Brain pericyte (primary cell): Measurements from ENCODE around the gene RNF169.
"Not testable (repeated sequence)": the region's sequence is repeated elsewhere in the genome, so short reads cannot be mapped to it uniquely, and the experiment has no call there.

Source experiments
- DNase-seq: peaks from one replicate; pipeline ENCODE4 v3.0.0-alpha.2; 2012; ENCODE audit warnings: low read depth, low spot score

The RNF169 gene

DNA sequence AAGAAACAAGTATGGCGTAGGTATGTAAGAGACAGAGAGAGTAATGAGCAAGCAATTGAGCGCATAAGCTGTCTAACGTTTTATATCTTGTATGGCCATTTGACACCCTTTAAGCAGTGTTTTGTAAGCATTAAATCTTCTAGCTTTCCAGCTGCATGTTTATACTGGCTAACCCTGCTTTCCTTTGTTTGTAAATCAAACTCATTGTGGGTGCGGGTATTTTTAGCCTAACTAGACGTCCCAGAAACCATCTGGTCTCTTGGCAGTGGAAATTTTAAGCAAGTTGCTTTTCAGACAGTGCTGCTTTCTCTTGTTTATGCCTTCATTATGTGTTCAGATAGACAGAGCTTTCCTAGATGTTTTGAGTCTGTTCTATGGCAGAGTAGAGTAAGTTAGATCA, 73.5 kb downstream of the RNF169 start:
- peak; percentile 40 for DNase-seq

DNA sequence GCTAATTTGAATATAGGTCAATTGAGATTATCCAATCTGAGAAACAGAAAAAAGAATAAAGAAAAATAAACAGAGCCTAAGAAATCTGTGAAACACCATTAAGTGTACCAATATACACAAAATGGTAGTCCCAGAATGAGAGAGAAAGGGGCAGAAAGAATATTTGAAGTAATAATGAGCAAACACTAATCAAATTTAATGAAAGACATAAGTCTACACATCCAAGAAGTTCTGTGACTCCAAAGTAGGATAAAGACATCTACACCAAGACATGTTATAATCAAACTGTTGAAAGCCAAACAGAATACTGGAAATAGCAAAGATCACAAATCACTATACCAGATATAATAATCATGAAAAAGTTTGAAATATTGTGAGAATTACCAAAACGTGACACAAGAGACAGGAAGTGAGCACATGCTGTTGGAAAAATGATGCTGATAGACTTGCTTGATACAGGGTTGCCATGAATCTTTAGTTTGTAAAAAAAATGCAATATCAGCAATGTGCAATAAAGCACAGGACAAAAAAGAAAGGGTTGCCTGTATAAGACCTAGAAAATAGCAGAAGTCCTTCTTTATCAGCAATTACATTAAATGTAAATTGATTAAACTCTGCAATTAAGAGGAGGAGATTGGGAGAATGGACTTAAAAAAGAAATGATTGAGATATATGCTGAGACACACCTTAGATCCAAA, 75.8 kb downstream of the RNF169 start:
- DNase-seq = no peak

DNA sequence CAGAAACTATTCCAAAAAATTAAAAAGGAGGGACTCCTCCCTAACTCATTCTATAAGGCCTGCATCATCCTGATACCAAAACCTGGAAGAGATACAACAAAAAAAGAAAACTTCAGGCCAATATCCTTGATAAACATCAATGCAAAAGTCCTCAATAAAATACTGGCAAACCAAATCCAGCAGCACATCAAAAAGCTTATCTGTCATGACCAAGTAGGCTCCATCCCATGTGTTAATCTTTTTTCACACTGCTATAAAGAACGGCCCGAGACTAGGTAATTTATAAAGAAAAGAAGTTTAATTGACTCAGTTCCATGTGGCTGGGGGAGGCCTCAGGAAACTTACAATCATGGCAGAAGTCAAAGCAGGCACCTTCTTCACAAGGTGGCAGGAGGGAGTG, 76.9 kb downstream of the RNF169 start:
- not testable (repeated sequence) for DNase-seq

DNA sequence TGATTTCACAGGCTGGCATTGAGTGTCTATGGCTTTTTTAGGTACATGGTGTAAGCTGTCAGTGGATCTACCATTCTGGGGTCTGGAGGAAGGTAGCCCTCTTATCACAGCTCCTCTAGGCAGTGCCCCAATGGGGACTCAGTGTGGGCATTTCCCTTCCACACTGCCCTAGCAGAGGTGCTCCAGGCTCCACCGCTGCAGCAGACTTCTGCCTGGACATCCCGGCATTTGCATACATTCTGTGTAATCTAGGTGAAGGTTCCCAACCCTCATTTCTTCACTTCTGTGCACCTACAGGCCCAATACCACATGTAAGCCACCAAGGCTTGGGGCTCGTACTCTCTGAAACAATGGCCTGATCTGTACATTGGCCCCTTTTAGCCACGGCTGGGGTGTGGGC, 78.3 kb downstream of the RNF169 start:
- no peak for DNase-seq

DNA sequence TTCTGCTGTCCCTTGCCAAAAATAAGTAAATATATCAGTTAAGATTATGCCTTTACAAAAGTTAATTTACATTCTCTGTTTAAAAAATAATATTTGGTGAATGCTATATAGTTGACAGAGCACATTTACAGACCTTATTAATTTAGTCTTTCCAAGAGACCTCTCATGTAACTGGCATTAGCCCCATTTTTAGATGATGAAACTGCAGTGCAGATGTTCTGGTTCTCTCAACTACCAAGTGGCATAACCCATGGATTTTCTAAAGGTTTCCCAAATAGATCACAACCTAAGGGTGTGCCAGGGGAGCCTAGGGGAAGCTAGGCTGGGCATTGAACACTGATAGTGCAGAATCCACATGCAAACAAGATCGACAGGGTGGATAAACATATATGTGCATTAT, 88.5 kb downstream of the RNF169 start:
- DNase-seq = no peak

DNA sequence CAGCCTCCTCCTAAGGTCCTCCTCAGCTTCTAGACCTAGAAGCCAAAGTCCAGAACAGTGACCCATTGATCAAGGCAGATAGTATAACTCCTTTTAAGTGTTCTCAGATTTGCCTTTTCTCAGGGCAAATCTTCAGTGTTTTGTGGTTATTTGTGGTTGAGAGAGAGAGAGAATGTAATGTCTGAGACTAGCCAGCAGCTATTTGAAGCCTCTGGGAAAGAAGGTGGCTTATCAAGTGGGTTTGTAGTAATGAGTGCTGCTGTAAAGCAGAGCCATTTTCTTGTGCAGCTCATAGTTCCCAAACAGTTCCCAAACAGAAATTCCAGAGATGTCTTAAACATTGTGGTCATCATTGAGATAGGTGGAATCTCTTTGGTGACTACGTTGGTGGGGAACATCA, 89.5 kb downstream of the RNF169 start:
- no peak for DNase-seq

DNA sequence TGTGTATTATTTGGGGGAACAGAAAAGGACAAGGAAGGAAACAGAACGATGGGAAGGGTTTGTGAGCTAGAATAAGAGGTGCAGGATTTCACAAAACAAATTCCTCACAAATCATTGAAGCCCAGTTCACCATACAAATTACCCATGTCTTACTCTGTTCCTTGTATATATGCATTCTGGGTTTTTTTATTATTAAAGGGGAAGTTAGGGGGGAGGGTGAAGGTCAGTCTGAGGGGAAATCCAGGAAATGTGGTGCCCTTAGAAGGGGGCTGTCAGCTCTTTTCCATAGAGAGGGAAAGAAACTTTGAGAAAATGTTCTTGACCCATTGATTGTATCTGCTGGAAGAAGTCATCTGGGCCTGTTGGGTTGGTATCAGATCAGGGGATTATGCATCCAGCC, 90.8 kb downstream of the RNF169 start:
- no peak for DNase-seq

DNA sequence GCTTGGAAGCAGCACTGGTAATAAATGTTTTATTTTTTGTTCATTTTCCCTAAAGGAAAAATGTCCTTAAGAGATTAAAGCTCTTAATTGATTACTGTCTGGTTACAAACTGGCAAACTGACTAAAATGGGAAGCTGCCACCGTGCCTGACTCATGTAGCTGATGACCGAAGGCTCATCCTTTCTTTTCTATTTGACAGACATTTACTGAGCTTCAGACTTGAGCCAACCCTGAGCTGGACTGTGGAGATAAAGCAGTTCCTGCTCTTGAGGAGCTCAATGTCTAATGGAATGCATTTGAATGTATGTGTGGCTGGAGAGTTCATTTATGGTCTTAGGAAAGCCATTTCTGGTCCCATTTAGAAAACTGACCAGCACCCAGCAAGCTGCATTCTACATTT, 91.3 kb downstream of the RNF169 start:
- no peak for DNase-seq

DNA sequence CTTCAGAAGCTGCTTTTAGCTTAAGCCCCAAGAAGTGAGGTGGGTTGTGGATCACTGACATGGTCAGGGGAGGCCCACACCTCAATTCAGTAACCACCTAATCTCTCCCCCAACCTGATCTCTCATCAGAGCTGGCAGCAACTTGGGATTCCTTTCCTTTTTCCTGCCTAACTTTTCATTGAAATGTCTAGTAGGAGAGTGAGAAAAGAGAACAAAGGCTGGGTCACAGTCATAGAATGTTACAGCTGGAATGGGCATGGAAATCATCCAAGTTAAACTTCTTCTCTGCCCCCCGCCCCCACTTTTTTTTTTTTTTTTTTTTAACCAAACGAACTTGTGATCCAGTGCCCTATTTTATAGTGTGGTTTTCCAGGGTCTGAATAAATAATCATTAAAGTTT, 91.8 kb downstream of the RNF169 start:
- DNase-seq = no peak

DNA sequence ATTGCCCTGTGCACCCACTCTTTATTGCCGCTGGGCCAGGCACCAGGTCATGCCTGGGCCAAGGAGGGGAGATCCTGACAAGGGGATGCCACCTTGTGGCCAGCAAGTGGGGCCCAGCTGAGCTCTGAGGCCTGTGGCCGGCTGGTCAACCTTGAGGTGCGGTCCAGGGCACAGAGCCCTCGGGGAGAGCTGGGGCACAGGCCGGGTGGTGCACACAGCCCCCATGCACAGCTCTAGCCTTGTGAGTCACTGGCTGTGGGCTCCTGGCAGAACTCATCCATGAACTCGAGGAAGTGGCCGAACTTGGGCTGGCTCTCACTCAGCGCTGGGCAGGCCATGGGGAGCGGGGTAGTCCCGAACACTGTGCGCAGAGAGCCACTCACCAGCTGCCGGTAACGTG, 94.3 kb downstream of the RNF169 start:
- DNase-seq = no peak

DNA sequence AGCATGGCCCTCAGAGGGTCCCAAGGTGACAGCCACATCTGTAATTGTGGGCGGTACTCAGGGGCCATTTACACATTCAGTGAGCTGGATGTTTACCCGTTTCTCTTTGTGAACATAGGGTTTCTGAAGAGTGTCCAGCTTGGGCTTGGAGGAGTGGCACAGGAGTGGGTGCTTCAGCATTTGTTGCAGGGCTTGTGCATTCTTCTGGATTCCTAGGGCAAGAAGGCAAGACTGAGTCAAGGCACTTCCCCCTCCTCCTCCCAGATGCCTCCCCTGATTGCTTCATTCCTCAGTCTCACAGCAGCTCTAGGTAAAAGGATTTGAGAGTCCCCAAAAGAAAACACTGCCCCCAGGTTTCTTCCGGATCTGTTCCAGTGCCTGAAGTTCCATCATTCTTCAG, 95.4 kb downstream of the RNF169 start:
- no peak for DNase-seq

DNA sequence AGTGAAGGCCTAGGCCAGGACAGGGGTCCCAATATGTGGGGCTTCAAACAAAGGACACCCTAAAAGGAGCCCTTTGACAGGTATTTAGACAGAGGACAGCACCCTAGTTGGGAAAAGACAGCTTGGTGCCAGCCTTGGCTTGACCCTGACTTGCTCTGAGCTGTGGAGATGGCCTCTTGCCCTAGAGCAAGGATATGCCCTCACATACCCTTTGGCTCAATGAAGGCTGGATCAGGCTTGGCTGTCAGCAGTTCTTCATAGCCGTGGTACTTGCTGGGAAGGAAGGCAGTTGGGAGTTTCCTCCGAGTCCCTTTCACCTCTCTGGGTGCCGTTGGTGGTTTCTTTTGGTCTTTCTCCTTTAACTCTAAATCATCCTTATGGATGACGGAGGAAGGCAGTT, 96.2 kb downstream of the RNF169 start:
- DNase-seq = no peak

DNA sequence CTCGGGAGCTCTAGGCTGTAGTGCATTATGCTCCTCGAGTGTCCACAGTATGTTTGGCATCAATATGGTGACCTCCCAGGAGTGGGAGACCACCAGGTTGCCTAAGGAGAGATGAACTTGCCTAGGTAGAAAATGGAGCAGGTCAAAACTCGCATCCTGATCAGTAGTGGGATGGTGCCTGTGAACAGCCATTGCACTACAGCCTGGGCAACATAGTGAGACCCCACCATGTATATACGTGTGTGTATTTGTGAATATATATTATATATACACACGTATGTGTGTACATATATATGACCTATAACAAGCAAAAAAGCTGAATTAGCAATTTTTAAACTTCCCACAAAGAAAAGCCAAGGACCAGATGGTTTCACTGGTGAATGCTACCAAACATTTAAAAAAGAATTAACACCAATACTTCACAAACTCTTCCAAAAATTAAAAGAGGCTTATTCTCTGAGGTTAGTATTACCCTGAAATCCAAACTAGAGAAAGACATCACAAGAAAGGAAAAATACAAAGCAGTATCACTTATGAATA, 97.4 kb downstream of the RNF169 start:
- no peak for DNase-seq

DNA sequence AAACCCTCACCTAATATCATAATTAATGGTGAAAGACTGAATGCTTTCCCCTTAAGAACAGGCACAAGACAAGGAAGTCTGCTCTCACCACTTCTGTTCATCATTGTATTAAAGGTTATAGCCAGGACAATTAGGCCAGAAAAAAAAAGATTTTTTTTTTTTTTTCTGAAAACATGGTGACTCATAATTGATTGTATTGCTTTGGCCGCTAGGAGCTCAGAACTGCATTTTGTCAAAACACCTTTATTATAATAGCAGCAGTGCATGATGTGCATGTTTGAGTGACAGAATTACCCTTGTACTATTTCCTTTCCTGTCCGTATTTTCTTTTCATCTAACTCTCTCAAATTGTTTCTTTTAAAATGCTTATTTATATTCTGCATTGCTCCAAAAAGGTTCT, 98.1 kb downstream of the RNF169 start:
- DNase-seq = no peak

DNA sequence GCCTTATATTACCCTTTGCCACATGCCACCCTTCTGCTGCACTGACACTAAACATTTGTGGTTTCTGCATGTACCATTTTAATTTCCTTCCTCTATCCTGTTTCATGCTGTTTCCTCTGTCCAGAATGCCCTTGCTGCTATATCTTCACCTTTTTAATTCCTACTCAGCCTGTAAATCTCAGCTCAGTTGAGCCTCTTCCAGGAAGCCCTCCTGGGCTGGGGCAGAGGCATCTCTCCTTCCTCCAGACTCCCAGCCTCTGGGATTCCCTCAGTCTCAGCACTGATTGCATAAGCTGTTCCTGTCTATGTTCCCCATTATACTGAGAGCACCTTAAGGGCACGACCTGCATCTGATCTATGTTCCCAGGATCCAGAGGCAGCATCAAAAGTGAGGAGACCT, 98.7 kb downstream of the RNF169 start:
- no peak for DNase-seq

DNA sequence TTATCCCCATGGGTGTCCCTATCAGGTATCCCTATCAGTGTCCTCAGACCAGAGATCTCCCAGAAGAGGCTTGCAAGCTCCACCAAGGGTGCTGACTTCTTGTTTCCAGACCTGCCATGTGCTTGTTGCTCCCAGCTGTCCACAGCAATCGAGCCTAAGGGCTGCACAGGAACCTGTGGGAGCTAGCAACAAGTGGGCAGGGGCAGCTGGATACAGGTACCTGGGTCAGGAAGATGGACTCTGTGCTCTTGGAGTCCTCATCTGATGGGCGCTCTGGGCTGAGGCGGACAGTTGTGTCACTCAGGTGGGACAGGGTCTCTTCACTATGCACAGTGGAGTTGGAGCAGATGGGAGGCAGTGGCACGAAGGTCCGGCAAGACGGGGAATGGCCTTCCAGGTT, 99.2 kb downstream of the RNF169 start:
- no peak for DNase-seq

DNA sequence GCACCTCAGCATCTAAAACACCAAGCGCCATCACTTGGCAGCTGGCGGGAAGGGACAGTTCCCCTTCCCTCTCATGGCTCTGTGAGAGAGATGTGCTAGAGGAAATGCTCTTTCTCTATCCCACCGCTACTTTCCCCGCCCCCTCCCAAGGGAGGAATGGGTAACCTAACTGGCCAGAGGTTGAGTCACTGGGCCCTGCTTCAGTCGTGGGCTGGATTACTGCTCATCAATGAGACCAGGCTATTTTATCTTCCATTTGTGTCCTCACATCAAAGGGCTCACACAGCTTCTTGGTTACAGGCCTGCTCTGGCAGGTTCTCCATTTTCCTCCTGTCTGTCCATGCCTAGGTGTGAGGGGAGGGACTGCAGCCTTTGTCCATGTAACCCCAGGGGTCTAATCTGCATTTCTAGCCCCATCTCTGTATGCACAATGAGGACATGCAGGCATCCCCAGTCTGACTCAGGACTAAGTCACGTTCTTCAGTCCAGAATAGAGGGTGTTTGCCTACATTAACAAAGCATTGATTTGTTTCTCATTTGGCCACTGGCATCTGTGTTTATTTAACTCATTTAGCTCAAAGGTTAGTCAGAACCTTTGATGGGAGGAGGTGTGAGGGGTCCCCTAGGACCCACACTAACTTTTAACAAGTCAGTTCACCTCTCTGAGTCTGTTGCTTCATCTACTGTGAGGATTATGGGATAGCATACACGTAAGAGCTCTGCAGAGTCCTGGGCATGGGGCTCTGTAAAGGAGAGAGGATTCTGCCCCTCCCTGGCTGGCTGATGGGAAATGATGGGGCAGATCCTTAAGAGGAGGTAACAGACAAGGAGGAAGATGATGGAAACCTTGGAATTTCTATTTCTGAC, 101.1 kb downstream of the RNF169 start:
- no peak for DNase-seq

DNA sequence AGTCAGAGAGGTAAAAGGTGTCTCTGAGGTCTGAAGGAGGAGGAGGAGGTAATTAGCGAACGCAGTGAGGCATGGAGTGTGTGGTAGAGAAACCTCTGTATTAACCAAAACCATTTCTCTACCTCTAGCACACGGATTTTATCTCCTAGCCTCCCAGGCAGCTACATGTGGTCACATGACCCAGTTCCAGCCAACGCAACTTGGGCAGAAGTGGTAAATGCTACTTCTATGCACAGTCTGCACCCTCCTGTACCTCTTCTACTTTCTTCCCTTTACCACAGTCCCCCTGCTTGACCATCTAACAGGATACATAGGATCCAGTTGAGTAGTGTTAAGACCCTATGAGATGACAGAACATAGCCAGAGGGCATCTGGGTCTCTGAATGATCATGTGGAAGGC, 104.6 kb downstream of the RNF169 start:
- DNase-seq = no peak

DNA sequence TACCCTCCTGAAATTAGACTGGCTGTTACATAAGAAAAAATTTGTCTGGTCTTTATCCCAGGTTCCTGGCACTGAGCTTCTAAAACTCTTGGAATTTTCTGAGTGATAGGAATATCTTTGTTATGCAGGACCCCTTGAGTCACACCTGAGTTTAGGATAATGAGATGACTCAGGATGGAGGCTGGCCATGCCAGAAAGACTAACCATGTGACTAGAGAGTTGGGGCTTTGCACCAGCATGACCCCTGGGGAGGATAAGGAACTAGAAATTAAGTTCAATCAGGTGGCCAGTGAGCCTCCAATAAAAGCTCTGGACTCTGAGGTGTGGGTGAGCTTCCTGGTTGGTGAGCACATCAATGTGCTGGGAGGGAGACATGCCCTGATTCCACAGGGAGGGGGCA, 112.1 kb downstream of the RNF169 start:
- DNase-seq = no peak

DNA sequence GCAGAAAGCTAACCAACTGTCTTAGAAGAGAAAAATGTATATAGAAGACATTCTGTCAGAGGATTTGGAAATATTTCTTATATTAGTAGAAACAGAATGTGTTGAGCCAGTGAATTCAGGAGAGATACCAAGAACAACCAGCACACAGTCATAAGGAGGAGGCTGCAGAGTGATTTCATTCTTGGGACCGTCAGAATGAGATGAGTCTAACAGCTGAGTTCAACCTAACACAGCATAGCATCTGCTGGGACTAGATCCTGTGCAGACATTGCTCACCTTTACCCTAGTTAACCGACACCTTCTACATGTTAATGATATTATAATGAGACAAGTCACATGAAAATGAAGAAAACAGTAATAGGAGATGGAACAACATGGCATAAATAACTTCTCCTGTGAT, 114.8 kb downstream of the RNF169 start:
- no peak for DNase-seq

DNA sequence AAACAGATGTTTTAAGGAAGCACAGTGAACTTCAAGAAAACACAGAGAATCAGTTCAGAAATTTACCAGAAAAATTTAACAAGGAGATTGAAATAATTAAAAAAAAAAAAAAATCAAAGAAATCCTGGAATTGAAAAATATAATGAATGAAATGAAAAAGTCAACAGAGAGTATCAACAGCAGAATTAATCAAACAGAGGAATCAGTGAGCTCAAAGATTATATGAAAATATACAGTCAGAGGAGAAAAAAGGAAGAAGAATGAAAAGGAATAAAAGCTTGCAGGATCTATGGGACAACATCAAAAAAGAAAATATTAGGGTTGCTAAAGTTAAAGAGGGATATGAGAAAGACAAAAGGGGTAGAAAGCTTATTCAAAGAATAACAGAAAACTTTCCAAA, 117.9 kb downstream of the RNF169 start:
- DNase-seq = no peak

DNA sequence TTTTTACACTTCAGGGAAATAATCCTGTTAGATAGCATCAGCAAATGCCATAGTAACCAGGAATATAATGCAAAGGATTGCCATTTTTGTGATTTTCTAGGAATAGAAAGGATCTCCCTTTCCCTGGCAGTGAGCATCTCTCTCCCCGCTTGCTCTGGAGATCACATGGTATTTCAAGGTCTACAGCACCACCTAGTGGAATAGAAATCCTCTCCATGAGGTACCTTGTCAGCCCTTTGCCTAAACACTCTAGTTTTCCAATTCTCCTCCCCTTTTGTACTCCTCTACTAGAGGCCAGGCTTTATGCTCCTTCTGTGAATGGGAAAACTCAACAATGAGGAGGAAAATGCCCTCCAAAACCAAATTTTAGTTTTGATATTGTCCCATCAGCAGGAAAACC, 121.8 kb downstream of the RNF169 start:
- no peak for DNase-seq

DNA sequence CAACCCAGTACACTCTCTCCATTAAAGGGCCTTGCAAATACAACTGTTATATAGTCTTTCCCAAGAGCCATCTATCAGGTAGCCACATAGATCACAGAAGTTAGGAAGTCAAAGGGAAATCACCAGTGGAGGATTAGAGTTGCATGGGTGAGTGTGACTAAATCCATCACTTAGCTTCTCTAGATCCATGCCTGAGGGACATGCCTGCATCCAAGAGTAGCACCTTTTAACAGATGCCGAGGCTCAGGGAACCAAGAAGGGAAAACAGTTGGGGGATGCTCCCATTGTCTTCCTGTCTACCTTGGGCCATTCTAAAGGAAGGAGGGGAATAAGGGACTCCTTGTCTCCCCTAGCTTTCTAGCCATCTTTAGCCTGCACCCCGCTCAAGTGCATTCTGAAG, 122.4 kb downstream of the RNF169 start:
- no peak for DNase-seq
